ENCODE data around the gene RRM1.

Gene RRM1

DNA sequence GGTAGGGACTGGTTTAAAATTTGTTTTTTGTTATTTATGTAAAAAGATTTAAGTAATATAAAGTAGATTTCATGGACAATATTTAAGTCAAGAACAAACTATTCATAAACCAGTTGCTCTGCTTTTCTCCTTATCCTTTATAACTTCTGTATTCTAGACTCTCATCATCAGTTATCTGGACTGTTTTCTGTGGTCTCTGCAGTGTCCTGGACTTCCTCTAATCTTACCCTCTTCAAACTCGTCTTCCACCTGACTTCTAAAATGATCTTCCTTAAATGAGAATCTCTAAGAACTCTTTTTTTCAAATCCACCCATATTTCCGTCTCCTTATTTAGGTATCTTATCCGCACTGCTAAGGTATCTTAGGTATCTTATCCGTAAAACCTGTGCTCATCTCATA is 8.1 kb downstream of the RRM1 start:
- TF ChIP-seq FOXP2 (optimal IDR thresholded peaks at IDR 0.05; ENCODE audit: borderline replicate concordance, extremely low read depth, extremely low read length, insufficient read depth): no peak
- TF ChIP-seq POLR2AphosphoS5 (IDR thresholded peaks at IDR 0.05; ENCODE audit: low read depth, low read length): no peak
- TF ChIP-seq SIN3A (IDR thresholded peaks at IDR 0.05; ENCODE audit: borderline replicate concordance, insufficient read depth, low read length): no peak
- TF ChIP-seq, protein P1, sequence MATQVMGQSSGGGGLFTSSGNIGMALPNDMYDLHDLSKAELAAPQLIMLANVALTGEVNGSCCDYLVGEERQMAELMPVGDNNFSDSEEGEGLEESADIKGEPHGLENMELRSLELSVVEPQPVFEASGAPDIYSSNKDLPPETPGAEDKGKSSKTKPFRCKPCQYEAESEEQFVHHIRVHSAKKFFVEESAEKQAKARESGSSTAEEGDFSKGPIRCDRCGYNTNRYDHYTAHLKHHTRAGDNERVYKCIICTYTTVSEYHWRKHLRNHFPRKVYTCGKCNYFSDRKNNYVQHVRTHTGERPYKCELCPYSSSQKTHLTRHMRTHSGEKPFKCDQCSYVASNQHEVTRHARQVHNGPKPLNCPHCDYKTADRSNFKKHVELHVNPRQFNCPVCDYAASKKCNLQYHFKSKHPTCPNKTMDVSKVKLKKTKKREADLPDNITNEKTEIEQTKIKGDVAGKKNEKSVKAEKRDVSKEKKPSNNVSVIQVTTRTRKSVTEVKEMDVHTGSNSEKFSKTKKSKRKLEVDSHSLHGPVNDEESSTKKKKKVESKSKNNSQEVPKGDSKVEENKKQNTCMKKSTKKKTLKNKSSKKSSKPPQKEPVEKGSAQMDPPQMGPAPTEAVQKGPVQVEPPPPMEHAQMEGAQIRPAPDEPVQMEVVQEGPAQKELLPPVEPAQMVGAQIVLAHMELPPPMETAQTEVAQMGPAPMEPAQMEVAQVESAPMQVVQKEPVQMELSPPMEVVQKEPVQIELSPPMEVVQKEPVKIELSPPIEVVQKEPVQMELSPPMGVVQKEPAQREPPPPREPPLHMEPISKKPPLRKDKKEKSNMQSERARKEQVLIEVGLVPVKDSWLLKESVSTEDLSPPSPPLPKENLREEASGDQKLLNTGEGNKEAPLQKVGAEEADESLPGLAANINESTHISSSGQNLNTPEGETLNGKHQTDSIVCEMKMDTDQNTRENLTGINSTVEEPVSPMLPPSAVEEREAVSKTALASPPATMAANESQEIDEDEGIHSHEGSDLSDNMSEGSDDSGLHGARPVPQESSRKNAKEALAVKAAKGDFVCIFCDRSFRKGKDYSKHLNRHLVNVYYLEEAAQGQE (IDR thresholded peaks at IDR 0.05; ENCODE audit: insufficient read depth in 1 of 2, low read depth in 2 of 2, low read length in 2 of 2): no peak
- TF ChIP-seq TAF1 (IDR thresholded peaks at IDR 0.05; ENCODE audit: borderline replicate concordance, insufficient read depth, low read length): no peak

DNA sequence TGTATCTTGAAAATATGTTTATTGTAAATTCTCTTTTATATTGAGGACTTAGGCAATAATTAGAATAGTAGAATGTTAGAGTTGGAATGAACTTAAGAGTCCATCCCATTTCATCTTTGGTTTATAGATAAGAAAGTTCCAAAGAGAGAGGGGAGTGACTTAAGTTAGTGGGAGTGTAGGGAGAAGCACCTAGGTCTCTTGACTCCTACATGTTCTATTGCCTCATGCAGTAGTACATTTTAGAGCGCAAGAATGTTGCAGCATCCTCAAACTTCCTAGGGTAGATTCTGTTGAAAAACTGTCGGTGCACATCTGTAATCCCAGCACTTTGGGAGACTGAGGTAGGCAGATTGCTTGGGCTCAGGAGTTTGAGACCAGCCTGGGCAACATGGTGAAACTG is 8.7 kb downstream of the RRM1 start:
- TF ChIP-seq, protein P1 (IDR thresholded peaks at IDR 0.05; ENCODE audit: insufficient read depth in 1 of 2, low read depth in 2 of 2, low read length in 2 of 2): no peak
- TF ChIP-seq POLR2AphosphoS5 (IDR thresholded peaks at IDR 0.05; ENCODE audit: low read depth, low read length) (no peak), SIN3A (IDR thresholded peaks at IDR 0.05; ENCODE audit: borderline replicate concordance, insufficient read depth, low read length) (no peak), FOXP2 (optimal IDR thresholded peaks at IDR 0.05; ENCODE audit: borderline replicate concordance, extremely low read depth, extremely low read length, insufficient read depth) (no peak), TAF1 (IDR thresholded peaks at IDR 0.05; ENCODE audit: borderline replicate concordance, insufficient read depth, low read length) (no peak)

DNA sequence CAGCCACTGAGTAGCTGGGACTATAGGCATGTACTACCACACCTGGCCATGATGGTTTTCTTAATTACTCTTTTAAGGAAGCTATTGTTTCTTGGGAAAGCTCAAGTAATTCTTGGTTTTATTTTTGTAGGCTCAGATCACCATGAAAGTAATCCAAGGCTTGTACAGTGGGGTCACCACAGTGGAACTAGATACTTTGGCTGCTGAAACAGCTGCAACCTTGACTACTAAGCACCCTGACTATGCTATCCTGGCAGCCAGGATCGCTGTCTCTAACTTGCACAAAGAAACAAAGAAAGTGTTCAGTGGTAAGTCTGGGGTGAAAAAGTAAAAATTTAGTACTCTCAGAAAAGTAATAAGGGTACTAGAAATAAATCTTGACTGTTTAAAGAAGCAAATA is 11.3 kb downstream of the RRM1 start:
- TF ChIP-seq POLR2AphosphoS5 (IDR thresholded peaks at IDR 0.05; ENCODE audit: low read depth, low read length): no peak

DNA sequence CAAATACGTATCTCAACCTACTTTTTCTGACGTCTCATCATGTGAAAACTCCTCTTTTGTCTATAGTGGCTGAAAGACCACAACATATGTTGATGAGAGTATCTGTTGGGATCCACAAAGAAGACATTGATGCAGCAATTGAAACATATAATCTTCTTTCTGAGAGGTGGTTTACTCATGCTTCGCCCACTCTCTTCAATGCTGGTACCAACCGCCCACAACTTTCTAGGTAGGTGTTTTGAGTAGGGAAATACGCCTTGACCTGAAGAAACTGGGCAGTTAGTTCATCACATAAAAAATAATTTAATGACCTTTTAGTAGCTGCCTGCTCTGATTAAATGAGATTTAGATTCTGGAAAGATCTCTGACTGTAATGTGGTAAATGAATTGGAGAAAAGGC is 17.2 kb downstream of the RRM1 start:
- TF ChIP-seq FOXP2 (optimal IDR thresholded peaks at IDR 0.05; ENCODE audit: borderline replicate concordance, extremely low read depth, extremely low read length, insufficient read depth): no peak
- no peak for TF ChIP-seq SIN3A (IDR thresholded peaks at IDR 0.05; ENCODE audit: borderline replicate concordance, insufficient read depth, low read length)
- TF ChIP-seq, protein P1 (IDR thresholded peaks at IDR 0.05; ENCODE audit: insufficient read depth in 1 of 2, low read depth in 2 of 2, low read length in 2 of 2): no peak
- no peak for TF ChIP-seq POLR2AphosphoS5 (IDR thresholded peaks at IDR 0.05; ENCODE audit: low read depth, low read length)
- no peak for TF ChIP-seq TAF1 (IDR thresholded peaks at IDR 0.05; ENCODE audit: borderline replicate concordance, insufficient read depth, low read length)

DNA sequence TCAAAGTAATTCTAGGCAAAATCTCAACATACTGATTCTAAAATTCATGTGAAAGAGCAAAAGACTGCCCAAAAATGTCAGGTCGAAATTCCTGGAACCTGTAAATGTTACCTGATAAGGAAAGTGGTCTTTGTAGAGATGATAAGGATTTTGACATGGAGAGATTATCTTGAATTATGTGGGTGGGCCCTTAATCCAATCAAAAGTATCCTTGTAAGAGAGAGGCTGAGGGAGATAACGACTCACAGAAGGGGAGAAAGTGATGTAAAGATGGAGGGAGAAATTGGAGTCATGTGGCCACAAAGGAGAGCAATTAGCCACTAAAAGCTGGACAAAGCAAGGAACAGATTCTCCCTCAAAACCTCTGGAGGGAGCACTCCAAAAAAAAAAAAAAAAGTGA is 20.5 kb downstream of the RRM1 start:
- TF ChIP-seq SIN3A (IDR thresholded peaks at IDR 0.05; ENCODE audit: borderline replicate concordance, insufficient read depth, low read length) (no peak), POLR2AphosphoS5 (IDR thresholded peaks at IDR 0.05; ENCODE audit: low read depth, low read length) (no peak), TAF1 (IDR thresholded peaks at IDR 0.05; ENCODE audit: borderline replicate concordance, insufficient read depth, low read length) (no peak), FOXP2 (optimal IDR thresholded peaks at IDR 0.05; ENCODE audit: borderline replicate concordance, extremely low read depth, extremely low read length, insufficient read depth) (no peak)
- TF ChIP-seq, protein P1 (IDR thresholded peaks at IDR 0.05; ENCODE audit: insufficient read depth in 1 of 2, low read depth in 2 of 2, low read length in 2 of 2): no peak

Measured in PFSK-1 (cell line).